CD4-positive, CD25-positive, alpha-beta regulatory T cell (primary cell): ENCODE data around the gene ZNF32. TPM values are rescaled to one million over a fixed set of nuclear protein-coding genes. Genes with fewer than 3 reads are reported as not detected.

Source experiments
- ATAC-seq, 2 donors: fragments of 150-1000 bp; cut with Tn5 transposase; one replicate each; pipeline ENCODE4 v1.10.0; 2021; ENCODE audit warnings: low read depth in 2 of 2, moderate number of reproducible peaks in 2 of 2, moderate library complexity in 1 of 2
- DNase-seq, 3 donors: peaks; one replicate each; pipeline versions ENCODE4 v3.0.0 to v3.0.0-alpha.2; 2012 to 2022; ENCODE audit warnings: mixed read lengths in 1 of 3
- H3K27ac ChIP-seq: one replicate; pipeline ENCODE4 v1.7.0; 2013; ENCODE audit warnings: mild to moderate bottlenecking, low read length; ENCODE audit not compliant: insufficient read depth, poor library complexity, severe bottlenecking
- H3K27me3 ChIP-seq: one replicate; pipeline ENCODE4 v1.7.0; 2013; ENCODE audit warnings: low read length; ENCODE audit not compliant: control insufficient read depth, insufficient read depth
- H3K36me3 ChIP-seq: one replicate; pipeline ENCODE4 v1.7.0; 2013; ENCODE audit warnings: mild to moderate bottlenecking, low read length, moderate library complexity; ENCODE audit not compliant: control insufficient read depth, insufficient read depth
- H3K4me1 ChIP-seq: 2 replicates; pipeline ENCODE4 v1.7.0; 2013; ENCODE audit warnings: mild to moderate bottlenecking, low read length; ENCODE audit not compliant: insufficient read depth, control insufficient read depth, poor library complexity, severe bottlenecking
- H3K4me3 ChIP-seq: one replicate; pipeline ENCODE4 v1.7.0; 2013; ENCODE audit warnings: low read depth, mild to moderate bottlenecking, low read length, moderate library complexity
- H3K9me3 ChIP-seq, 2 experiments: 1 replicate in 1 of 2; 2 replicates in 1 of 2; pipeline ENCODE4 v1.7.0; 2013; ENCODE audit warnings: low read length in 2 of 2, mild to moderate bottlenecking in 1 of 2, moderate library complexity in 1 of 2; ENCODE audit not compliant: control insufficient read depth in 2 of 2
- H3K27ac Mint-ChIP-seq, 3 donors: one replicate each; pipeline ENCODE4 v1.8.0; 2020 to 2022; ENCODE audit warnings: mild to moderate bottlenecking in 3 of 3, mixed read lengths in 3 of 3, moderate library complexity in 2 of 3
- H3K27me3 Mint-ChIP-seq: one replicate; pipeline ENCODE4 v1.8.0; 2022; ENCODE audit warnings: mild to moderate bottlenecking, mixed read lengths
- H3K36me3 Mint-ChIP-seq: one replicate; pipeline ENCODE4 v1.8.0; 2020; ENCODE audit warnings: mixed read lengths
- H3K4me1 Mint-ChIP-seq, 4 donors: one replicate each; pipeline ENCODE4 v1.8.0; 2020 to 2022; ENCODE audit warnings: mixed read lengths in 4 of 4, mild to moderate bottlenecking in 1 of 4
- H3K4me3 Mint-ChIP-seq, 4 donors: one replicate each; pipeline ENCODE4 v1.8.0; 2020 to 2022; ENCODE audit warnings: mild to moderate bottlenecking in 4 of 4, mixed read lengths in 4 of 4, moderate library complexity in 3 of 4
- H3K9me3 Mint-ChIP-seq, 7 donors: one replicate each; pipeline ENCODE4 v1.8.0; 2020 to 2022; ENCODE audit warnings: mixed read lengths in 7 of 7, mild to moderate bottlenecking in 3 of 7, moderate library complexity in 2 of 7
- polyA plus RNA-seq, 4 donors: library from polyadenylated mRNA; unstranded; fragments of 300-500 nt; fragmentation: Illumina TruSeq; gene quantifications; one replicate each; pipeline ENCODE4 v1.2.3, GENCODE V29; 2021
- total RNA-seq: library from RNA; stranded (reverse); gene quantifications from one replicate; pipeline ENCODE4 v1.2.3, GENCODE V29; 2022

Gene ZNF32
- total and polyA plus RNA-seq, 5 donors from 2014 or later = 18.6 to 82.7 (median 71.2) TPM

- no peaks in the 10 kb centered on the region for H3K4me1 ChIP-seq
- peaks cover 0 to 2% (median 0%) of the 10 kb centered on the region in 7 donors for H3K9me3 Mint-ChIP-seq
- H3K27ac ChIP-seq = no peak overlapping the region
- no peak for DNase-seq
- peaks cover 0 to 5% (median 2%) of the 10 kb centered on the region in 4 donors for H3K4me1 Mint-ChIP-seq
- no peaks in the 10 kb centered on the region for H3K9me3 ChIP-seq
- H3K4me3 Mint-ChIP-seq = no peak overlapping the region
- H3K4me3 ChIP-seq = no peak overlapping the region
- H3K27ac Mint-ChIP-seq = no peak overlapping the region
- peaks cover 37% of the 10 kb centered on the region for H3K27me3 Mint-ChIP-seq
- H3K36me3 Mint-ChIP-seq = no peaks in the 10 kb centered on the region
- no peaks in the 10 kb centered on the region for H3K36me3 ChIP-seq
- peaks cover 4% of the 10 kb centered on the region for H3K27me3 ChIP-seq
- ATAC-seq = no peak
Measured at GRCh38 chr10:43669386-43669785, 20.7 kb upstream of the ZNF32 start.

GRCh38 chr10:43667761-43668386 lies 19.2 kb upstream of the ZNF32 start:
- peaks cover 0 to 5% (median 0%) of the 10 kb centered on the region in 7 donors for H3K9me3 Mint-ChIP-seq
- Histone ChIP-seq H3K36me3 (no peaks in the 10 kb centered on the region), H3K27me3 (peaks cover 3% of the 10 kb centered on the region), H3K27ac (no peak overlapping the region), H3K9me3 (no peaks in the 10 kb centered on the region), H3K4me1 (no peaks in the 10 kb centered on the region), H3K4me3 (no peak overlapping the region)
- DNase-seq = no peak
- no peak for ATAC-seq
- no peaks in the 10 kb centered on the region for H3K36me3 Mint-ChIP-seq
- H3K27ac Mint-ChIP-seq = no peak overlapping the region
- H3K4me3 Mint-ChIP-seq = no peak overlapping the region
- H3K4me1 Mint-ChIP-seq = peaks cover 0 to 5% (median 2%) of the 10 kb centered on the region in 4 donors
- H3K27me3 Mint-ChIP-seq = peaks cover 43% of the 10 kb centered on the region

- Histone ChIP-seq H3K4me1 (no peaks in the 10 kb centered on the region), H3K36me3 (no peaks in the 10 kb centered on the region), H3K9me3 (no peaks in the 10 kb centered on the region), H3K27ac (no peak overlapping the region), H3K27me3 (no peaks in the 10 kb centered on the region), H3K4me3 (no peak overlapping the region)
- peaks cover 46% of the 10 kb centered on the region for H3K27me3 Mint-ChIP-seq
- H3K4me1 Mint-ChIP-seq = peaks cover 0 to 5% (median 2%) of the 10 kb centered on the region in 4 donors
- H3K9me3 Mint-ChIP-seq = peaks cover 0 to 7% (median 0%) of the 10 kb centered on the region in 7 donors
- no peak for ATAC-seq
- H3K27ac Mint-ChIP-seq = no peak overlapping the region
- DNase-seq = no peak
- H3K4me3 Mint-ChIP-seq = peak overlapping the region in 1 of 4 donors; percentile 50
- H3K36me3 Mint-ChIP-seq = no peaks in the 10 kb centered on the region
Measured at GRCh38 chr10:43667317-43667731, 18.6 kb upstream of the ZNF32 start.

- Histone ChIP-seq H3K9me3 (no peaks in the 10 kb centered on the region), H3K27ac (no peak overlapping the region), H3K4me1 (no peaks in the 10 kb centered on the region), H3K4me3 (no peak overlapping the region), H3K27me3 (no peaks in the 10 kb centered on the region), H3K36me3 (no peaks in the 10 kb centered on the region)
- H3K27me3 Mint-ChIP-seq = peaks cover 43% of the 10 kb centered on the region
- peaks cover 0 to 4% (median 1%) of the 10 kb centered on the region in 4 donors for H3K4me1 Mint-ChIP-seq
- no peaks in the 10 kb centered on the region for H3K36me3 Mint-ChIP-seq
- ATAC-seq = peak in 1 of 2 donors; percentile 30
- no peak for DNase-seq
- no peak overlapping the region for H3K4me3 Mint-ChIP-seq
- no peak overlapping the region for H3K27ac Mint-ChIP-seq
- H3K9me3 Mint-ChIP-seq = peaks cover 0 to 7% (median 0%) of the 10 kb centered on the region in 7 donors
Measured at GRCh38 chr10:43666552-43666951, 17.9 kb upstream of the ZNF32 start.

- Histone ChIP-seq H3K4me3 (no peak overlapping the region), H3K27ac (no peak overlapping the region), H3K9me3 (no peaks in the 10 kb centered on the region), H3K4me1 (no peaks in the 10 kb centered on the region), H3K27me3 (no peaks in the 10 kb centered on the region), H3K36me3 (no peaks in the 10 kb centered on the region)
- Mint-ChIP-seq H3K27ac (no peak overlapping the region), H3K27me3 (peaks cover 34% of the 10 kb centered on the region), H3K36me3 (no peaks in the 10 kb centered on the region), H3K9me3 (peaks cover 0 to 7% (median 0%) of the 10 kb centered on the region in 7 donors), H3K4me1 (peaks cover 0 to 3% (median under 1%) of the 10 kb centered on the region in 4 donors), H3K4me3 (no peak overlapping the region)
- ATAC-seq (no peak), DNase-seq (no peak)
Measured at GRCh38 chr10:43665054-43665453, 16.4 kb upstream of the ZNF32 start.

- no peak overlapping the region for H3K27ac ChIP-seq
- H3K27me3 ChIP-seq = no peaks in the 10 kb centered on the region
- H3K4me1 ChIP-seq = no peaks in the 10 kb centered on the region
- H3K4me3 Mint-ChIP-seq = no peak overlapping the region
- H3K9me3 Mint-ChIP-seq = peaks cover 0 to 4% (median 0%) of the 10 kb centered on the region in 7 donors
- H3K36me3 ChIP-seq = no peaks in the 10 kb centered on the region
- no peak overlapping the region for H3K27ac Mint-ChIP-seq
- DNase-seq (no peak), ATAC-seq (no peak)
- H3K36me3 Mint-ChIP-seq = no peaks in the 10 kb centered on the region
- no peaks in the 10 kb centered on the region for H3K4me1 Mint-ChIP-seq
- peaks cover 12% of the 10 kb centered on the region for H3K27me3 Mint-ChIP-seq
- H3K4me3 ChIP-seq = no peak overlapping the region
- no peaks in the 10 kb centered on the region for H3K9me3 ChIP-seq
Measured at GRCh38 chr10:43658227-43658626, 9.5 kb upstream of the ZNF32 start.

- Mint-ChIP-seq H3K27ac (peak overlapping the region in 1 of 3 donors; percentile 20), H3K9me3 (peaks cover 0 to 1% (median 0%) of the 10 kb centered on the region in 7 donors), H3K4me3 (no peak overlapping the region), H3K4me1 (no peaks in the 10 kb centered on the region), H3K27me3 (peaks cover 21% of the 10 kb centered on the region), H3K36me3 (no peaks in the 10 kb centered on the region)
- no peak overlapping the region for H3K4me3 ChIP-seq
- no peaks in the 10 kb centered on the region for H3K9me3 ChIP-seq
- H3K4me1 ChIP-seq = no peaks in the 10 kb centered on the region
- H3K36me3 ChIP-seq = no peaks in the 10 kb centered on the region
- H3K27ac ChIP-seq = no peak overlapping the region
- H3K27me3 ChIP-seq = peaks cover 6% of the 10 kb centered on the region
- ATAC-seq (no peak), DNase-seq (no peak)
Measured at GRCh38 chr10:43655311-43655710, 6.6 kb upstream of the ZNF32 start.

- Histone ChIP-seq H3K27ac (no peak overlapping the region), H3K9me3 (no peaks in the 10 kb centered on the region), H3K36me3 (no peaks in the 10 kb centered on the region), H3K4me1 (no peaks in the 10 kb centered on the region), H3K4me3 (no peak overlapping the region), H3K27me3 (peaks cover 6% of the 10 kb centered on the region)
- H3K4me3 Mint-ChIP-seq = no peak overlapping the region
- H3K27me3 Mint-ChIP-seq = peaks cover 21% of the 10 kb centered on the region
- ATAC-seq (no peak), DNase-seq (no peak)
- H3K4me1 Mint-ChIP-seq = peaks cover 3 to 10% (median 5%) of the 10 kb centered on the region in 4 donors
- H3K36me3 Mint-ChIP-seq = no peaks in the 10 kb centered on the region
- H3K9me3 Mint-ChIP-seq = peaks cover 0 to 3% (median 0%) of the 10 kb centered on the region in 7 donors
- H3K27ac Mint-ChIP-seq = no peak overlapping the region
Measured at GRCh38 chr10:43653746-43654145, 5.1 kb upstream of the ZNF32 start.
